Lower leg skin (tissue), 4 donors: ENCODE measurements around the gene MYH8. TPM values are rescaled to one million over a fixed set of nuclear protein-coding genes. Genes with fewer than 3 reads are reported as not detected.

Experiments used
- total RNA-seq, 4 donors: library from RNA; depleted of rRNA; stranded (reverse); fragments of >200 nt; gene quantifications; one replicate each; pipeline ENCODE4 v1.1.0, GENCODE V29; 2016

The MYH8 gene
- total RNA-seq, 4 donors from 2014 or later: not detected

Other genes with a start within 250 kb of the MYH8 start
- 100 to 1,000 TPM in 3 of 4 donors, 10 to 100 TPM in 1; 97.8 to 148 (median 117) TPM for gene GAS7, start 223.3 kb downstream of the MYH8 start, total RNA-seq
- not detected for gene MYH13, start 48.9 kb downstream of the MYH8 start, total RNA-seq
- gene MYH4, start 47.6 kb upstream of the MYH8 start, total RNA-seq: not detected
- under 1 TPM in 2 of 4 donors, not detected in 2; 0.02 to 0.19 TPM for gene MYH1, start 96.6 kb upstream of the MYH8 start, total RNA-seq
- gene MYH2, start 127.7 kb upstream of the MYH8 start, total RNA-seq: 1 to 10 TPM in 1 of 4 donors, under 1 TPM in 1, not detected in 2; 0.37 to 1.8 TPM
- 1 to 10 TPM; 1.2 to 1.5 (median 1.4) TPM for gene MYH3, start 235.4 kb upstream of the MYH8 start, total RNA-seq